Breast epithelium (tissue), 4 donors: ENCODE results near the gene PPP1R1C. TPM values are rescaled to one million over a fixed set of nuclear protein-coding genes. Genes with fewer than 3 reads are reported as not detected.

ENCODE experiments used
- DNase-seq, 2 donors: peaks; one replicate each; pipeline ENCODE4 v3.0.0-alpha.2; 2019; ENCODE audit warnings: low spot score in 2 of 2
- H3K27ac ChIP-seq, 2 donors: fragments of 200-600 bp; sonication (generic) in 1 of 2; one replicate each; pipeline ENCODE4 v1.5.1; 2016 to 2019; ENCODE audit warnings: mild to moderate bottlenecking in 1 of 2
- H3K27me3 ChIP-seq, 2 donors: fragments of 200-600 bp; sonication (generic) in 1 of 2; one replicate each; pipeline versions ENCODE4 v1.5.1 to v1.6.0; 2017 to 2019; ENCODE audit warnings: control low read depth in 1 of 2, mild to moderate bottlenecking in 1 of 2
- H3K36me3 ChIP-seq: fragments of 200-600 bp; one replicate; pipeline ENCODE4 v1.5.1; 2019
- H3K4me1 ChIP-seq, 2 donors: fragments of 200-600 bp; sonication (generic); one replicate each; pipeline ENCODE4 v1.5.1; 2016 to 2019; ENCODE audit warnings: control low read depth in 1 of 2
- H3K4me3 ChIP-seq, 3 donors: fragments of 200-600 bp; sonication (generic); 1 replicate in 2 of 3; 2 replicates in 1 of 3; pipeline ENCODE4 v1.5.1; 2016 to 2019; ENCODE audit warnings: mild to moderate bottlenecking in 3 of 3, moderate library complexity in 2 of 3
- H3K9me3 ChIP-seq, 2 donors: fragments of 200-600 bp; sonication (generic) in 1 of 2; one replicate each; pipeline ENCODE4 v1.5.1; 2016 to 2019; ENCODE audit warnings: control low read depth in 1 of 2
- CTCF ChIP-seq, 3 donors: fragments of 450-650 bp; IDR thresholded peaks; one replicate each; pipeline ENCODE4 v1.5.1; 2016 to 2017; ENCODE audit warnings: antibody characterized with exemption in 3 of 3, mild to moderate bottlenecking in 3 of 3, moderate library complexity in 3 of 3
- POLR2A ChIP-seq: fragments of 450-650 bp; IDR thresholded peaks from one replicate; pipeline ENCODE4 v1.6.1; 2016; ENCODE audit warnings: antibody characterized with exemption, mild to moderate bottlenecking, moderate library complexity
- POLR2AphosphoS5 ChIP-seq, 3 donors: sonication (generic); formaldehyde crosslinking; IDR thresholded peaks; one replicate each; pipeline ENCODE4 v1.6.1; 2017; ENCODE audit warnings: antibody characterized with exemption in 3 of 3
- intact Hi-C: fragments of 100-400 bp; cut with DNase I; formaldehyde crosslinking; loops from one replicate; pipeline ENCODE4 v1.15.1; 2023; ENCODE audit warnings: low total_unique reads
- total RNA-seq, 3 donors: library from RNA; depleted of rRNA; stranded (reverse); fragments of >200 nt; gene quantifications; one replicate each; pipeline ENCODE4 v1.1.0, GENCODE V29; 2016

Gene PPP1R1C
- total RNA-seq, 3 donors from 2014 or later = 0.59 to 4.2 TPM; not detected in 1

- Histone ChIP-seq H3K4me1 (no peaks in the 10 kb centered on the region), H3K4me3 (no peak overlapping the region), H3K36me3 (no peaks in the 10 kb centered on the region), H3K27me3 (no peaks in the 10 kb centered on the region), H3K9me3 (no peaks in the 10 kb centered on the region), H3K27ac (no peak overlapping the region)
- intact Hi-C loops = no loop called here
- no peak for TF ChIP-seq POLR2A
- no peak for TF ChIP-seq CTCF (IDR thresholded peaks at IDR 0.05)
- no peak for TF ChIP-seq POLR2AphosphoS5 (IDR thresholded peaks at IDR 0.05)
- DNase-seq = no peak
Observed at GRCh38 chr2:182133195-182133891, 147.7 kb downstream of the PPP1R1C start.

- H3K9me3 ChIP-seq = no peaks in the 10 kb centered on the region
- intact Hi-C loops = no loop called here
- H3K27me3 ChIP-seq = no peaks in the 10 kb centered on the region
- no peaks in the 10 kb centered on the region for H3K4me1 ChIP-seq
- DNase-seq = no peak
- no peaks in the 10 kb centered on the region for H3K36me3 ChIP-seq
- TF ChIP-seq POLR2A (no peak), POLR2AphosphoS5 (IDR thresholded peaks at IDR 0.05) (no peak), CTCF (IDR thresholded peaks at IDR 0.05) (no peak)
- no peak overlapping the region for H3K4me3 ChIP-seq
- H3K27ac ChIP-seq = no peak overlapping the region
Observed at GRCh38 chr2:182134201-182134600, 148.5 kb downstream of the PPP1R1C start.

- H3K27ac ChIP-seq = no peak overlapping the region
- DNase-seq = no peak
- H3K27me3 ChIP-seq = no peaks in the 10 kb centered on the region
- intact Hi-C loops = no loop called here
- H3K9me3 ChIP-seq = no peaks in the 10 kb centered on the region
- TF ChIP-seq POLR2A (no peak), POLR2AphosphoS5 (IDR thresholded peaks at IDR 0.05) (no peak), CTCF (IDR thresholded peaks at IDR 0.05) (no peak)
- no peaks in the 10 kb centered on the region for H3K4me1 ChIP-seq
- no peak overlapping the region for H3K4me3 ChIP-seq
- H3K36me3 ChIP-seq = no peaks in the 10 kb centered on the region
Observed at GRCh38 chr2:182142062-182142461, 156.4 kb downstream of the PPP1R1C start.

- intact Hi-C loops = no loop called here
- H3K4me1 ChIP-seq = no peaks in the 10 kb centered on the region
- H3K27ac ChIP-seq = no peak overlapping the region
- no peak for DNase-seq
- H3K27me3 ChIP-seq = no peaks in the 10 kb centered on the region
- TF ChIP-seq CTCF (IDR thresholded peaks at IDR 0.05) (no peak), POLR2A (no peak), POLR2AphosphoS5 (IDR thresholded peaks at IDR 0.05) (no peak)
- H3K9me3 ChIP-seq = no peaks in the 10 kb centered on the region
- no peak overlapping the region for H3K4me3 ChIP-seq
- no peaks in the 10 kb centered on the region for H3K36me3 ChIP-seq
Observed at GRCh38 chr2:182144041-182144775, 158.6 kb downstream of the PPP1R1C start.

- H3K27me3 ChIP-seq = no peaks in the 10 kb centered on the region
- no peaks in the 10 kb centered on the region for H3K9me3 ChIP-seq
- no peak overlapping the region for H3K27ac ChIP-seq
- H3K4me3 ChIP-seq = no peak overlapping the region
- no peaks in the 10 kb centered on the region for H3K4me1 ChIP-seq
- intact Hi-C loops = no loop called here
- no peaks in the 10 kb centered on the region for H3K36me3 ChIP-seq
- DNase-seq = no peak
- no peak for TF ChIP-seq POLR2A
- no peak for TF ChIP-seq CTCF (IDR thresholded peaks at IDR 0.05)
- TF ChIP-seq POLR2AphosphoS5 (IDR thresholded peaks at IDR 0.05) = no peak
Observed at GRCh38 chr2:182144776-182145165, 159.1 kb downstream of the PPP1R1C start.
